H1 (cell line): ENCODE measurements around the gene RAB7B. TPM values are rescaled to one million over a fixed set of nuclear protein-coding genes. Genes with fewer than 3 reads are reported as not detected.

Experiments
- CTCF ChIA-PET: fragments of 300-600 bp; sonication (Branson Sonifier 250); formaldehyde crosslinking; loops from one replicate; lab custom pipeline; 2021; ENCODE audit not compliant: partially characterized antibody; lab: Charles Lee
- POLR2A ChIA-PET: fragments of 300-600 bp; sonication (Branson Sonifier 250); formaldehyde crosslinking; loops from one replicate; lab custom pipeline; 2021; ENCODE audit warnings: inconsistent platforms; ENCODE audit not compliant: partially characterized antibody; lab: Charles Lee
- DNase-seq, 2 experiments: peaks; one replicate each; pipeline versions ENCODE4 v3.0.0 to v3.0.0-alpha.2; 2010 to 2022; ENCODE audit warnings: low spot score in 2 of 2, low read depth in 1 of 2, mixed read lengths in 1 of 2
- FAIRE-seq: peaks from 2 replicates; lab custom pipeline; 2011; peaks lifted over from hg19 to GRCh38; lab: Jason Lieb, UNC
- H2AFZ ChIP-seq: 2 replicates; pipeline ENCODE4 v1.8.1; 2012; ENCODE audit warnings: low read length, inconsistent platforms
- H2AK5ac ChIP-seq: 2 replicates; pipeline ENCODE4 v1.6.1; 2013; ENCODE audit warnings: low read depth, low read length
- H2BK120ac ChIP-seq: replicated peaks from 2 replicates; pipeline ENCODE3; 2013; ENCODE audit warnings: low read depth, low read length, inconsistent platforms
- H2BK12ac ChIP-seq: 2 replicates; pipeline ENCODE4 v1.6.1; 2013; ENCODE audit warnings: low read depth, low read length
- H2BK15ac ChIP-seq: 2 replicates; pipeline ENCODE4 v1.6.1; 2013; ENCODE audit warnings: low read length
- H2BK20ac ChIP-seq: 2 replicates; pipeline ENCODE4 v1.6.1; 2013; ENCODE audit warnings: low read length
- H2BK5ac ChIP-seq: 2 replicates; pipeline ENCODE4 v1.6.1; 2013; ENCODE audit warnings: low read depth, low read length
- H3K14ac ChIP-seq: 2 replicates; pipeline ENCODE4 v1.6.1; 2013; ENCODE audit warnings: inconsistent platforms; ENCODE audit not compliant: insufficient read length
- H3K18ac ChIP-seq: 2 replicates; pipeline ENCODE4 v1.6.1; 2013; ENCODE audit warnings: low read length; ENCODE audit errors: extremely low read depth
- H3K23ac ChIP-seq: 2 replicates; pipeline ENCODE4 v1.6.1; 2013; ENCODE audit warnings: inconsistent platforms; ENCODE audit not compliant: insufficient read length
- H3K23me2 ChIP-seq: 2 replicates; pipeline ENCODE4 v1.6.1; 2013; ENCODE audit warnings: low read depth, low read length
- H3K27ac ChIP-seq: 2 replicates; pipeline ENCODE4 v1.6.1; 2011; ENCODE audit warnings: low read depth, low read length, inconsistent platforms
- H3K27me3 ChIP-seq, 4 experiments: replicated peaks in 1 of 4; 1 replicate in 1 of 4; 2 replicates in 3 of 4; pipeline versions ENCODE4 v1.6.1 to v1.8.1; 2011 to 2013; ENCODE audit warnings: low read length in 3 of 4, mild to moderate bottlenecking in 3 of 4, inconsistent platforms in 2 of 4, mixed read lengths in 2 of 4, moderate library complexity in 1 of 4; ENCODE audit not compliant: control insufficient read depth in 3 of 4, insufficient read depth in 3 of 4; ENCODE audit errors: extremely low read depth in 1 of 4
- H3K36me3 ChIP-seq, 4 experiments: 2 replicates each; pipeline versions ENCODE4 v1.6.1 to v1.8.1; 2011 to 2013; ENCODE audit warnings: mild to moderate bottlenecking in 4 of 4, low read length in 3 of 4, moderate library complexity in 2 of 4, control low read depth in 1 of 4, inconsistent platforms in 1 of 4; ENCODE audit not compliant: insufficient read depth in 4 of 4, control insufficient read depth in 2 of 4
- H3K4ac ChIP-seq: replicated peaks from 2 replicates; pipeline ENCODE3; 2013; ENCODE audit warnings: low read length, low read depth, mixed read lengths, inconsistent platforms; ENCODE audit not compliant: insufficient read length
- H3K4me1 ChIP-seq, 4 experiments: replicated peaks in 1 of 4; 1 replicate in 1 of 4; 2 replicates in 3 of 4; pipeline versions ENCODE4 v1.6.1 to v1.8.1; 2011 to 2013; ENCODE audit warnings: low read length in 3 of 4, inconsistent platforms in 2 of 4, mixed read lengths in 1 of 4; ENCODE audit not compliant: insufficient read depth in 4 of 4, control insufficient read depth in 3 of 4
- H3K4me2 ChIP-seq, 2 experiments: 2 replicates each; pipeline versions ENCODE4 v1.6.1 to v1.8.1; 2011 to 2013; ENCODE audit warnings: low read depth in 2 of 2, low read length in 2 of 2, control low read depth in 1 of 2, inconsistent platforms in 1 of 2, mild to moderate bottlenecking in 1 of 2; ENCODE audit not compliant: insufficient read depth in 1 of 2
- H3K4me3 ChIP-seq, 4 experiments: fragments of 200-600, 300-600 bp in 1 of 4; sonication (generic), shearing (Covaris generic), sonication (Bioruptor Twin) in 1 of 4; 2 replicates each; pipeline versions ENCODE4 v1.5.1 to v1.8.1; 2011 to 2016; ENCODE audit warnings: low read length in 4 of 4, low read depth in 3 of 4, control low read depth in 2 of 4, inconsistent platforms in 2 of 4, mild to moderate bottlenecking in 2 of 4, mixed read lengths in 1 of 4, moderate library complexity in 1 of 4; ENCODE audit not compliant: insufficient read depth in 2 of 4; ENCODE audit errors: extremely low read depth in 1 of 4
- H3K56ac ChIP-seq: replicated peaks from 2 replicates; pipeline ENCODE3; 2013; ENCODE audit warnings: low read depth, mild to moderate bottlenecking, mixed read lengths, low read length, inconsistent platforms; ENCODE audit not compliant: insufficient read length
- H3K79me1 ChIP-seq: 2 replicates; pipeline ENCODE4 v1.6.1; 2013; ENCODE audit warnings: low read depth, low read length, control low read depth
- H3K79me2 ChIP-seq, 2 experiments: 2 replicates each; pipeline versions ENCODE4 v1.6.1 to v1.8.1; 2012 to 2013; ENCODE audit warnings: low read length in 2 of 2, mild to moderate bottlenecking in 2 of 2, inconsistent platforms in 1 of 2; ENCODE audit not compliant: insufficient read depth in 2 of 2, control insufficient read depth in 1 of 2
- H3K9ac ChIP-seq, 4 experiments: replicated peaks in 1 of 4; 1 replicate in 1 of 4; 2 replicates in 3 of 4; pipeline versions ENCODE4 v1.6.1 to v1.8.1; 2011 to 2013; ENCODE audit warnings: low read depth in 3 of 4, low read length in 3 of 4, control low read depth in 2 of 4, mild to moderate bottlenecking in 2 of 4, moderate library complexity in 2 of 4, inconsistent platforms in 1 of 4; ENCODE audit errors: extremely low read depth in 1 of 4
- H3K9me3 ChIP-seq, 2 experiments: 2 replicates each; pipeline versions ENCODE4 v1.6.1 to v1.8.1; 2012 to 2013; ENCODE audit warnings: mild to moderate bottlenecking in 2 of 2, moderate library complexity in 2 of 2, control low read depth in 1 of 2, inconsistent platforms in 1 of 2, low read depth in 1 of 2, low read length in 1 of 2, mixed read lengths in 1 of 2; ENCODE audit not compliant: insufficient read depth in 2 of 2
- H4K20me1 ChIP-seq, 2 experiments: replicated peaks in 1 of 2; 2 replicates each; pipeline versions ENCODE3 to v1.8.1; 2011 to 2013; ENCODE audit warnings: inconsistent platforms in 2 of 2, low read length in 2 of 2, mild to moderate bottlenecking in 1 of 2; ENCODE audit not compliant: insufficient read depth in 2 of 2, control insufficient read depth in 1 of 2
- H4K5ac ChIP-seq: 2 replicates; pipeline ENCODE4 v1.6.1; 2013; ENCODE audit warnings: low read length, low read depth, mixed read lengths, inconsistent platforms; ENCODE audit not compliant: insufficient read length
- H4K8ac ChIP-seq: 2 replicates; pipeline ENCODE4 v1.8.0; 2013; ENCODE audit warnings: mild to moderate bottlenecking, moderate library complexity, low read length, inconsistent platforms; ENCODE audit not compliant: insufficient read depth; ENCODE audit errors: extremely low read depth
- H4K91ac ChIP-seq: replicated peaks from 2 replicates; pipeline ENCODE3; 2013; ENCODE audit warnings: low read length, mixed read lengths, inconsistent platforms; ENCODE audit not compliant: insufficient read length
- CHD1 ChIP-seq: IDR thresholded peaks from 2 replicates; pipeline ENCODE4 v1.6.1; 2012; ENCODE audit warnings: low read depth, low read length, improper control_type of control experiment
- RNF2 ChIP-seq: fragments of 200-900, 300-1000 bp; sonication (generic); IDR thresholded peaks from 2 replicates; pipeline ENCODE4 v1.7.1; 2016; ENCODE audit warnings: borderline replicate concordance, low read depth, mild to moderate bottlenecking, antibody characterized with exemption, low read length; ENCODE audit not compliant: poor library complexity, severe bottlenecking; ENCODE audit errors: missing control alignments
- WGBS, 2 experiments: shearing (Covaris generic) in 1 of 2; methylation state at CpG; one replicate each; pipeline versions ENCODE4 v1.1.6 to v1.1.7; 2013 to 2015; ENCODE audit warnings: low lambda C conversion rate in 2 of 2, mixed read lengths in 2 of 2, inconsistent platforms in 1 of 2, low coverage in 1 of 2, missing lambda C conversion rate in 1 of 2; ENCODE audit not compliant: insufficient replicate concordance in 2 of 2, insufficient coverage in 1 of 2, insufficient read length in 1 of 2; ENCODE audit errors: extremely low coverage in 1 of 2, missing lambda C conversion rate in 1 of 2; 5-methylcytosine and 5-hydroxymethylcytosine counted together
- polyA plus RNA-seq, 7 experiments: library from polyadenylated mRNA; depleted of rRNA in 3 of 7; stranded (reverse) in 5 of 7; unstranded in 2 of 7; fragments of >200 nt in 5 of 7; fragments of 200-250 nt in 2 of 7; gene quantifications; 1 replicate in 5 of 7; 2 replicates in 1 of 7; 4 replicates in 1 of 7; pipeline versions ENCODE4 v1.2.1 to v1.2.3, GENCODE V29; 2011 to 2013; ENCODE audit warnings: missing spikeins in 2 of 7, mixed read lengths in 2 of 7
- total RNA-seq: library from RNA; stranded (reverse); fragmentation: NEBNext Ultra II Directional; extraction: Animal tissue kit (Norgen Biotek cat#: 25700); gene quantifications from 2 replicates; pipeline ENCODE4 v1.2.1, GENCODE V29; 2021

The RAB7B gene
- total and polyA plus RNA-seq, 2 of the 8 experiments (the other 6 are each of a cell fraction or from before 2014, with no cell fraction given): 0.05 TPM; not detected in 1

GRCh38 chr1:206049919-206050600, 46.9 kb upstream of the RAB7B start:
- Histone ChIP-seq H2AFZ (no peak overlapping the region), H4K20me1 (no peaks in the 10 kb centered on the region), H2BK120ac (no peak overlapping the region), H3K4me1 (no peaks in the 10 kb centered on the region; a peak in 1 of 7 replicates), H3K79me2 (no peaks in the 10 kb centered on the region), H3K9me3 (peaks cover 0 to 4% of the 10 kb centered on the region in 2 experiments; a peak in 1 of 4 replicates), H4K8ac (no peak overlapping the region), H3K18ac (no peak overlapping the region), H2BK15ac (no peak overlapping the region), H3K36me3 (no peaks in the 10 kb centered on the region), H3K27ac (no peak overlapping the region), H2BK20ac (no peak overlapping the region), H3K23me2 (no peaks in the 10 kb centered on the region), H3K27me3 (no peaks in the 10 kb centered on the region), H3K23ac (no peak overlapping the region), H3K4me2 (no peak overlapping the region), H4K91ac (no peak overlapping the region), H3K4me3 (no peak overlapping the region), H2BK12ac (no peak overlapping the region), H2BK5ac (no peak overlapping the region), H3K4ac (no peak overlapping the region), H2AK5ac (no peak overlapping the region), H3K56ac (no peak overlapping the region), H3K9ac (no peak overlapping the region), H3K79me1 (no peaks in the 10 kb centered on the region), H3K14ac (no peak overlapping the region), H4K5ac (no peak overlapping the region)
- WGBS, 2 experiments: 96% methylated on average over 3 of the region's 3 CpGs; no CpG with 5 or more reads in 1 of the 2 experiments
- DNase-seq (no peak), FAIRE-seq (no peak)
- CTCF ChIA-PET: no interaction called here
- POLR2A ChIA-PET: no interaction called here
- TF ChIP-seq CHD1 (no peak), RNF2 (no peak)
